ENCODE data around the gene ZNF76.

GRCh38 chr6:35321091-35321490 is 61.6 kb downstream of the ZNF76 start:
- no peak for TF ChIP-seq CTCF (IDR thresholded peaks at IDR 0.05; ENCODE audit: low read depth, low read length)
- no peak for TF ChIP-seq EZH2phosphoT487 (IDR thresholded peaks at IDR 0.05; ENCODE audit: low read depth)

Data from OCI-LY3 (cell line).